Activated CD4-positive, alpha-beta T cell treated with anti-CD3 and anti-CD28 coated beads, Interleukin-2, amount 10 ng/mL, durations not matched to agents 7 days and 5 days (primary cell): ENCODE results near the gene WDR48. TPM values are rescaled to one million over a fixed set of nuclear protein-coding genes. Genes with fewer than 3 reads are reported as not detected.

Experiments
- CTCF ChIA-PET: fragments of 350-600 bp; sonication (Branson Sonifier 250); formaldehyde crosslinking; loops from one replicate; lab custom pipeline; 2021; ENCODE audit warnings: antibody characterized with exemption; lab: Charles Lee
- POLR2A ChIA-PET: fragments of 350-600 bp; sonication (Branson Sonifier 250); formaldehyde crosslinking; loops from one replicate; lab custom pipeline; 2021; ENCODE audit warnings: antibody characterized with exemption; lab: Charles Lee
- DNase-seq: peaks from one replicate; pipeline ENCODE4 v3.0.0-alpha.2; 2020
- H3K27ac Mint-ChIP-seq: one replicate; pipeline ENCODE4 v1.8.0; 2021; ENCODE audit warnings: mild to moderate bottlenecking, moderate library complexity, mixed read lengths
- H3K27me3 Mint-ChIP-seq: one replicate; pipeline ENCODE4 v1.8.0; 2021; ENCODE audit warnings: mixed read lengths
- H3K36me3 Mint-ChIP-seq: one replicate; pipeline ENCODE4 v1.8.0; 2021; ENCODE audit warnings: low read depth, mixed read lengths
- H3K4me1 Mint-ChIP-seq: one replicate; pipeline ENCODE4 v1.8.0; 2021; ENCODE audit warnings: mixed read lengths
- H3K4me3 Mint-ChIP-seq: one replicate; pipeline ENCODE4 v1.8.0; 2021; ENCODE audit warnings: mild to moderate bottlenecking, moderate library complexity, mixed read lengths
- H3K9me3 Mint-ChIP-seq: one replicate; pipeline ENCODE4 v1.8.0; 2021; ENCODE audit warnings: mixed read lengths
- total RNA-seq, 2 experiments: library from RNA; stranded (reverse); gene quantifications; one replicate each; pipeline ENCODE4 v1.2.3, GENCODE V29; 2021

Gene WDR48
- total RNA-seq, 2 experiments from 2014 or later = 32.3 to 32.4 TPM

- Mint-ChIP-seq H3K4me3 (no peak overlapping the region), H3K27ac (no peak overlapping the region), H3K4me1 (no peaks in the 10 kb centered on the region), H3K27me3 (peaks cover 18% of the 10 kb centered on the region), H3K36me3 (no peaks in the 10 kb centered on the region), H3K9me3 (no peaks in the 10 kb centered on the region)
- ChIA-PET CTCF (interaction anchor here (1.7 to 2.6 kb wide), 2 partner anchors 9 to 14 kb away, joined by 7 to 8 read pairs; no protein-coding TSS in a partner anchor), POLR2A (no interaction called here)
- no peak for DNase-seq
These were observed 67.3 kb downstream of the WDR48 start for GRCh38 chr3:39118931-39119660.

DNA sequence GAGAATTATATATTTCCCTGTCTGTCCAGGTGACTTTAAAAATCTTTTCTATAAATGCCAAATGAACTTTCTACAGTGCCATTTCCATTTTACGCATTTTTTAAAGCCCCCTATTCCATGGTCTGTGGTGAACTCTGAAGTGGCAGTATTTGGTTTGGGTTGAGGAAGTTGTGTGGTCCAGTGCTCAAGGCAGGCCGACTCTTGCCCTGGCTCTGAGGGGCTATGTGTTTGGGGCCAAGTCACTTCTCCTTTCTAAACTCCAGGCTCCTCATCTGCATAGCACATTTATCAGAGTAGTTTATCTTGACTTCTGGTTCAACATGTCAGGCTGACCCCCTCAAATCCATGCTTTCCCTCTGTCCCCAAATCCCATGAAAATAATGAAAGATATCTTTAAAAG lies 69.8 kb downstream of the WDR48 start:
- H3K27me3 Mint-ChIP-seq = peaks cover 20% of the 10 kb centered on the region
- no peaks in the 10 kb centered on the region for H3K9me3 Mint-ChIP-seq
- H3K4me1 Mint-ChIP-seq = peaks cover 3% of the 10 kb centered on the region
- H3K4me3 Mint-ChIP-seq = no peak overlapping the region
- no peaks in the 10 kb centered on the region for H3K36me3 Mint-ChIP-seq
- ChIA-PET CTCF (interaction anchor here (0.6 kb wide), 1 partner anchor 16 kb away, joined by 3 read pairs; no protein-coding TSS in a partner anchor), POLR2A (no interaction called here)
- no peak for DNase-seq
- no peak overlapping the region for H3K27ac Mint-ChIP-seq

DNA sequence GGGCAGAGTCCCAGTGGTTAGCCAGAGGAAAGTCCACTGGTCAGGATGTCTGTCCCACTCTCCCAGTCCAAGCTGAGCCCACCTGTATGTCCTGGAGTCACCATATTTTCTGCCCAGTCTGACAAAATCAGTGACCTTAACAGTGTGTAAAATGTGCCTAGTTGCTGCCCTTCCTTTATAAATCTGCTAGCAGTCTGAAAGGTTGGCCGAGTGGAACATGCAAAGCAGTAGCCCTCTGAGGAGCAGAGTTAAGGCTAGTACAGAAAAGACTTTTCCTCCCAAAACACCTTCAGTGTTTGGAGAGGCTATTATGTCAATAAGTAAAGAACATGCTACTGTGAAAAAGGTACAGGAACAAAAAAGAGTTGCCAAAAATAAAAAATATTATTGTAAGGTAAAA lies 71.0 kb downstream of the WDR48 start:
- DNase-seq = no peak
- no peaks in the 10 kb centered on the region for H3K9me3 Mint-ChIP-seq
- no peak overlapping the region for H3K27ac Mint-ChIP-seq
- H3K4me1 Mint-ChIP-seq = peaks cover 14% of the 10 kb centered on the region
- ChIA-PET CTCF (interaction anchor here (2.2 kb wide), 1 partner anchor 165 kb away, joined by 9 read pairs; no protein-coding TSS in a partner anchor), POLR2A (no interaction called here)
- H3K27me3 Mint-ChIP-seq = peaks cover 15% of the 10 kb centered on the region
- H3K36me3 Mint-ChIP-seq = no peaks in the 10 kb centered on the region
- no peak overlapping the region for H3K4me3 Mint-ChIP-seq

DNA sequence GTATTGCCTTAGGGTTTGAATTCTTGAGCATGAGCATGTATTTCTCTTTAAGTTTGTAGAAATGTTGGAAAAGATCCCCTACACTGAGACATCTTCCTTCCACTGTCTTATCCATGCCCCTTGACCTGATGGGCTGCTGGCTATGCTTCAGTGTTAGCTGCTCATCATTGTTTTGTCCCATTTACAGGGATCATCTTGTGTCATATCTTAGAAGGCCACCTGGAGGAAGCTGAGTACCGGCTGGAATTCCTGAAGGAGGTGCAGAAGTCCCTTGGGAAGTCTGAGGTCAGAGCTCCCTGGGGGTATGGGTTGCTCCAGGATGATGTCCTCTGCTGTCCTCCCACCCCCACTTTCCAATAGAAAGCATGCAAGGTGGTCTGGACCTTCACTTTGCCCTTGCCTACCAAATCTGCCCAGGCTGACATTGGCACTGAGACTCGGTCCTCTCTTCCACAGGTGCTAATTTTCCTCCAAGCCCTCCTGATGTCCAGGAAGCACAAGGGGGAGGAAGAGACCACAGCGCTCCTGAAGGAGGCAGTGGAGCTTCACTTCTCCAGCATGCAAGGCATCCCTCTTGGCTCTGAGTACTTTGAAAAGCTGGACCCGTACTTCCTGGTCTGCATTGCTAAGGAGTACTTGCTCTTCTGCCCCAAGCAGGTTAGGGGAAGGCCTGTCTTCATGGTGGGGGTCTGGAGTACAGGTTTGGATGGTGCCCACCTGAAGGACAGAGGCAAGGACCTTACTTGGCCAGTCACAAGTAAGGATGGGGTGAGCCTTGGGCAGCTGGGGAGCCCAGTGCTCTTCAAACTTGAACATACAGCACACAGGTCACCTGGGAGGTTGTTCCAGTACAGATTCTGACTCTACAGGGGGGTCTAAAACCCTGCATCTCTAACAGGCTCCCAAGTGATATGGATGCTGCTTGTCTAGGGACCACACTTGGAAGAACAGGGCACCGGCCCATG lies 73.3 kb downstream of the WDR48 start:
- POLR2A ChIA-PET = no interaction called here
- Mint-ChIP-seq H3K4me3 (no peak overlapping the region), H3K4me1 (peaks cover 22% of the 10 kb centered on the region), H3K27ac (no peak overlapping the region), H3K27me3 (peaks cover 14% of the 10 kb centered on the region), H3K9me3 (no peaks in the 10 kb centered on the region), H3K36me3 (no peaks in the 10 kb centered on the region)
- no peak for DNase-seq
- CTCF ChIA-PET = interaction anchor here (0.5 to 3.2 kb wide), 7 partner anchors 9 to 287 kb away, joined by 3 to 13 read pairs (median 4); no protein-coding TSS in a partner anchor

DNA sequence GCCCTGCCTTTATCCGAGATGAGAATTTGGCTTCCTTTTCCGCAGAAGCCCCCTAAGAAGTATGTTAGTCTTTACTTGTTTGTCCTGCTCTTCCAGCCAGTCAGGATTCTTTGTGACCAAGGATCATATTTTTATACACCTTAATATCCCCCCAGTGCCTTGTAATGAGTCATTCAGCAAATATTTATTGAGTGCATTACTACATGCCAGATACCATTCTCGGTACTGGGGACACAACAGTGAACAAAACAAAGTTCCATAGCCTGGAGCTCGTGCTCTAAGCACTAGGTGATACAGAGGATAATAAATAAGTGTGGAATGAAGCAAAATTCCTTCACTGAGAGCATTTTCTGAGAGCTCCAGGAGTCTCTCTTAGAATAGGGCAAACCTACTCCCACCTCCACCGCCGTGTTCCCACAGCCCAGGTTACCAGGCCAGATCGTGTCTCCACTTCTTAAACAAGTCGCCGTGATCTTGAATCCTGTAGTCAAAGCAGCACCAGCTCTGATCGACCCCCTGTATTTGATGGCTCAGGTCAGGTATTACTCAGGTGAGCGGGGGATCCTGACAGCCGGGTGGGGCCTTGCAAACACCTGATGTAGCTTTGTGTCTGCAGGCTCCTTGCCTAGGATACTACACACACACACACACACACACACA lies 74.2 kb downstream of the WDR48 start:
- Mint-ChIP-seq H3K4me3 (no peak overlapping the region), H3K9me3 (no peaks in the 10 kb centered on the region), H3K4me1 (peaks cover 22% of the 10 kb centered on the region), H3K27me3 (peaks cover 14% of the 10 kb centered on the region), H3K36me3 (no peaks in the 10 kb centered on the region), H3K27ac (no peak overlapping the region)
- no peak for DNase-seq
- ChIA-PET POLR2A (interaction anchor here (1.0 kb wide), 1 partner anchor 162 kb away, joined by 3 read pairs; no protein-coding TSS in a partner anchor), CTCF (interaction anchor here (0.5 to 3.2 kb wide), 15 partner anchors 8 to 636 kb away, joined by 3 to 13 read pairs (median 4); partner anchors contain the start of genes GORASP1 and TTC21A)

DNA sequence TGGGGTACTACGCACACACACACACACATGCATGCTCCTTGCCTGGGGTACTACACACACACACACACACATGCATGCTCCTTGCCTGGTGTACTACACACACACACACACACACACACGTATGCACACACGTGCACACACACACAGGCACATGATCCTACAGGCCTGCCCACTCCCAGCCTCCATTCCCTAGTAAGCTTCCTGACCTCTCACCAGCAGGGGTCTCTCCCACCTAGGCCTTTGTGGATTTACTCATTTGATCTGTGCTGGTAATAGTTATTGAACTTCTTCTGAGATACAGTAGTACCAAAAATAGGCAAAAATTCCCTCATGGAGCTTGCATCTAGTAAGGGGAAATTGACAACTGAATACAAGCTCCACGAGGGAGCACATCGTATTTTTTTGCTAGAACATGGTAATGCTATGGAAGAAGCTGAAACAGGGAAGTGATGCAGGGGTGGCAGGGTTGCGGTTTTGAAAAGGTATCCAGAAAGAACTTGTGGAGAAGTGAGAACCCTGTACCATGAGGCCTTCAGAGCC lies 74.8 kb downstream of the WDR48 start:
- ChIA-PET CTCF (interaction anchor here (0.7 to 3.2 kb wide), 14 partner anchors 8 to 169 kb away, joined by 3 to 13 read pairs (median 4); partner anchors contain the start of genes GORASP1 and TTC21A), POLR2A (interaction anchor here (1.0 kb wide), 1 partner anchor 162 kb away, joined by 3 read pairs; no protein-coding TSS in a partner anchor)
- peaks cover 14% of the 10 kb centered on the region for H3K27me3 Mint-ChIP-seq
- H3K4me3 Mint-ChIP-seq = no peak overlapping the region
- no peaks in the 10 kb centered on the region for H3K9me3 Mint-ChIP-seq
- DNase-seq = peak; percentile 48
- H3K4me1 Mint-ChIP-seq = peaks cover 22% of the 10 kb centered on the region
- no peaks in the 10 kb centered on the region for H3K36me3 Mint-ChIP-seq
- H3K27ac Mint-ChIP-seq = no peak overlapping the region

DNA sequence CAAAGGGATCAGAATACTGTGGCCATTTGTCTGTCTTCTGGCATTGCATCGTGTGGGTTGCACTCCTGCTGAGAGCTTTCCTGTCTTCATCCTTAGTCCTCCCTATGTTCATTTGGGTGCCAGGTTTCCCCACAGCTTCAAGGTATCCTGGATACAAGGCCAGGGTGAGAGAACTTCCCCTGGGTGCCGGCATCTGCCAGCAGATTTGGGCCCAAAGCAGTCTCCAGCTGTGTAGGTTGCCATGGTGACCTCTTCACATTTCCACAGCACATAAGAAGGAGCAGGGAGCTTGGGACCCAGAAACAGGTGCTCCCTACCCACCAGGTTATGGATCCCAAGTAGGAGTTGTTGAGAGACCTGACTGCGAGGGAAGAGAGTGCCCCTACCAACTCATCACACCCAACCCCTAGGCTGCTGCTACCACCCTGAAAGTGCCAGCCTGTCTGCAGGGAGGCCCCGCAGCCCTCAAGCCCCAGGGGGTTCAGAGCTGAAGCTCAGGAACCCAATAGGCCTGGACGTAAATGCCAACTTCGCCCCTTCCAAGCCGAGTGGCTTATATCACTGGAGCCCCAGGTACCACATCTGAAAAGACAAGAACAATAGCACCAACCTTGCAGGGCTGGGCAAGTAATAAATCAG lies 75.6 kb downstream of the WDR48 start:
- H3K36me3 Mint-ChIP-seq = no peaks in the 10 kb centered on the region
- no peak overlapping the region for H3K4me3 Mint-ChIP-seq
- H3K27ac Mint-ChIP-seq = peak overlapping the region; percentile 77
- ChIA-PET POLR2A (interaction anchor here (1.0 kb wide), 1 partner anchor 20 kb away, joined by 3 read pairs; no protein-coding TSS in a partner anchor), CTCF (interaction anchor here (0.7 to 3.2 kb wide), 13 partner anchors 9 to 168 kb away, joined by 3 to 13 read pairs (median 4); partner anchors contain the start of genes GORASP1 and TTC21A)
- no peaks in the 10 kb centered on the region for H3K9me3 Mint-ChIP-seq
- DNase-seq = no peak
- H3K4me1 Mint-ChIP-seq = peaks cover 22% of the 10 kb centered on the region
- peaks cover 14% of the 10 kb centered on the region for H3K27me3 Mint-ChIP-seq

DNA sequence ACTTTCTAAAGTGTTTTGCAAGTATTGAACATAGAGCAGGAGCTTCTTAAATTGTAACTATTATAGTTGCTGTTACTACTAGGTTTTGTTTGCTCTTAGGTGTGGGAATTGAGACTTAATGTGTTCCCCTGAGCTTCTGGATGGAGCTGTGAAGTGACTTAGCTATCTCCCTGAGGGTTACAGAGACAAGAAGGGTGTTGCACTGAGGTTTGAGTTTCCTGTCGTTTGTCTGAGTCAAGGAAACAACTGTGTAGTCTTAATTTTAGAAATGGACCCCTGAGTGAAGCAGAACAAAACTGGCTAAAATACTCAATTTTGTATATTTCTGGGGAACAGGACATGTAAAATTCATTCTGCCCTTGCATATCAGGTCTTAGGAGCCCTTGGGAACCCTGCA lies 76.1 kb downstream of the WDR48 start:
- CTCF ChIA-PET = interaction anchor here (0.7 to 3.2 kb wide), 9 partner anchors 10 to 164 kb away, joined by 3 to 13 read pairs (median 7); no protein-coding TSS in a partner anchor
- peak overlapping the region; percentile 77 for H3K27ac Mint-ChIP-seq
- H3K36me3 Mint-ChIP-seq = no peaks in the 10 kb centered on the region
- no peak overlapping the region for H3K4me3 Mint-ChIP-seq
- peaks cover 22% of the 10 kb centered on the region for H3K4me1 Mint-ChIP-seq
- peak; percentile 37 for DNase-seq
- POLR2A ChIA-PET = interaction anchor here (1.0 kb wide), 1 partner anchor 19 kb away, joined by 3 read pairs; no protein-coding TSS in a partner anchor
- H3K9me3 Mint-ChIP-seq = no peaks in the 10 kb centered on the region
- H3K27me3 Mint-ChIP-seq = peaks cover 10% of the 10 kb centered on the region

GRCh38 chr3:39128951-39129350 lies 77.1 kb downstream of the WDR48 start:
- CTCF ChIA-PET = interaction anchor here (0.8 to 2.7 kb wide), 6 partner anchors 10 to 43 kb away, joined by 3 to 9 read pairs (median 4); no protein-coding TSS in a partner anchor
- POLR2A ChIA-PET = no interaction called here
- peak overlapping the region; percentile 73 for H3K27ac Mint-ChIP-seq
- H3K36me3 Mint-ChIP-seq = peaks cover 3% of the 10 kb centered on the region
- peaks cover 2% of the 10 kb centered on the region for H3K27me3 Mint-ChIP-seq
- no peak for DNase-seq
- H3K9me3 Mint-ChIP-seq = no peaks in the 10 kb centered on the region
- H3K4me3 Mint-ChIP-seq = no peak overlapping the region
- H3K4me1 Mint-ChIP-seq = peaks cover 22% of the 10 kb centered on the region

DNA sequence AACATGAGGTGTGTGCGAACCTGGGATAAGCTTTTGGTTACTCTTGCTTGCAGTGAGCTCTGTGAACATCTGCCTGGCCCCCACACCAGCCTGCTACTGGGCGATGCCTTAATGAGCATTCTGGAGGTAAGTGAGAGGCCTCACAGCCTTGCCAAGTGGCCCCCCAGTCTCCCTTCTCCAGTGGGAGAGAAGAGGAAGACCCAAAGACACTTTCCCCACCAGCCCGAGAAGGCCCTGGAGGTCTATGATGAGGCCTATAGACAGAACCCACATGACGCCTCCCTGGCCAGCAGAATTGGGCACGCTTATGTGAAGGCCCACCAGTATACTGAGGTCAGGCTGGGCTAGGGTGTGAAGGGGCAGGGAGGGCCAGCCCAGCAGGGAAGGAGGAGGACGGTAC lies 78.2 kb downstream of the WDR48 start:
- H3K4me3 Mint-ChIP-seq = no peak overlapping the region
- ChIA-PET POLR2A (interaction anchor here (0.5 kb wide), 1 partner anchor 14 kb away, joined by 7 read pairs; no protein-coding TSS in a partner anchor), CTCF (interaction anchor here (1.4 to 2.2 kb wide), 3 partner anchors 9 to 15 kb away, joined by 3 to 6 read pairs (median 4); no protein-coding TSS in a partner anchor)
- H3K9me3 Mint-ChIP-seq = no peaks in the 10 kb centered on the region
- H3K27ac Mint-ChIP-seq = peak overlapping the region; percentile 22
- peaks cover 22% of the 10 kb centered on the region for H3K4me1 Mint-ChIP-seq
- no peaks in the 10 kb centered on the region for H3K27me3 Mint-ChIP-seq
- DNase-seq = no peak
- H3K36me3 Mint-ChIP-seq = peaks cover 3% of the 10 kb centered on the region

GRCh38 chr3:39130693-39131265 lies 79.0 kb downstream of the WDR48 start:
- Mint-ChIP-seq H3K9me3 (no peaks in the 10 kb centered on the region), H3K4me3 (no peak overlapping the region), H3K4me1 (peaks cover 22% of the 10 kb centered on the region), H3K36me3 (peaks cover 3% of the 10 kb centered on the region), H3K27ac (no peak overlapping the region), H3K27me3 (no peaks in the 10 kb centered on the region)
- POLR2A ChIA-PET = no interaction called here
- DNase-seq = no peak
- CTCF ChIA-PET = interaction anchor here (0.9 to 1.5 kb wide), 7 partner anchors 13 to 60 kb away, joined by 3 to 5 read pairs (median 4); partner anchors contain the start of genes GORASP1 and TTC21A
